DOHH2 (cell line): ENCODE data around the gene PAX6.

ENCODE experiments used
- H3F3A ChIP-seq: fragments of 200-600 bp; sonication (generic), shearing (Covaris generic); 2 replicates; pipeline ENCODE4 v1.6.0; 2016; ENCODE audit warnings: antibody characterized with exemption, mild to moderate bottlenecking; ENCODE audit not compliant: control insufficient read depth, insufficient read depth
- H3K27ac ChIP-seq: fragments of 200-600 bp; sonication (generic); 2 replicates; pipeline ENCODE4 v1.5.1; 2014; ENCODE audit warnings: low read depth, mild to moderate bottlenecking, low read length, moderate library complexity
- H3K27me3 ChIP-seq: fragments of 200-600 bp; sonication (generic); 2 replicates; pipeline ENCODE4 v1.6.1; 2014; ENCODE audit warnings: mild to moderate bottlenecking, low read length, mixed read lengths; ENCODE audit not compliant: control insufficient read depth
- H3K36me3 ChIP-seq: fragments of 200-600 bp; sonication (generic); 2 replicates; pipeline ENCODE4 v1.6.1; 2014; ENCODE audit warnings: mild to moderate bottlenecking, low read length, moderate library complexity, mixed read lengths; ENCODE audit not compliant: control insufficient read depth
- H3K4me1 ChIP-seq: fragments of 200-600 bp; sonication (generic); 2 replicates; pipeline ENCODE4 v1.6.1; 2014; ENCODE audit warnings: mild to moderate bottlenecking, low read length, mixed read lengths; ENCODE audit not compliant: control insufficient read depth
- H3K4me2 ChIP-seq: fragments of 200-600 bp; sonication (generic); 2 replicates; pipeline ENCODE4 v1.6.0; 2014; ENCODE audit warnings: mild to moderate bottlenecking, low read length, moderate library complexity
- H3K4me3 ChIP-seq: fragments of 200-600 bp; sonication (generic); 2 replicates; pipeline ENCODE4 v1.5.1; 2014; ENCODE audit warnings: mild to moderate bottlenecking, low read length, mixed read lengths
- H3K79me2 ChIP-seq: fragments of 200-600 bp; sonication (generic); 2 replicates; pipeline ENCODE4 v1.6.1; 2014; ENCODE audit warnings: mild to moderate bottlenecking, low read length, mixed read lengths; ENCODE audit not compliant: control insufficient read depth
- H3K9me2 ChIP-seq: fragments of 200-600 bp; sonication (generic); replicated peaks from 2 replicates; pipeline ENCODE4 v1.6.1; 2014; ENCODE audit warnings: mild to moderate bottlenecking, low read length, mixed read lengths; ENCODE audit not compliant: control insufficient read depth
- H3K9me3 ChIP-seq: fragments of 200-600 bp; sonication (generic); 2 replicates; pipeline ENCODE4 v1.6.1; 2014; ENCODE audit warnings: antibody characterized with exemption, low read length, mixed read lengths; ENCODE audit not compliant: control insufficient read depth, insufficient read depth
- H4K20me1 ChIP-seq: fragments of 200-600 bp; sonication (generic); 2 replicates; pipeline ENCODE4 v1.6.0; 2014; ENCODE audit warnings: low read depth, mild to moderate bottlenecking, antibody characterized with exemption, low read length, moderate library complexity; ENCODE audit not compliant: control insufficient read depth, insufficient read depth
- CTCF ChIP-seq: fragments of 200-600 bp; sonication (generic); IDR thresholded peaks from one replicate; pipeline ENCODE4 v1.5.1; 2014; ENCODE audit warnings: antibody characterized with exemption, mild to moderate bottlenecking, low read depth, low read length; ENCODE audit not compliant: poor library complexity, severe bottlenecking
- EZH2phosphoT487 ChIP-seq: fragments of 200-600 bp; sonication (generic); IDR thresholded peaks from 2 replicates; pipeline ENCODE4 v1.6.1; 2017; ENCODE audit warnings: borderline replicate concordance, mild to moderate bottlenecking, antibody characterized with exemption, low read length, moderate library complexity, mixed read lengths

Gene PAX6

GRCh38 chr11:31815711-31816467, 4.8 kb upstream of the PAX6 start:
- peaks cover 6% of the 10 kb centered on the region; the same call in 1 of the 2 replicates for H3K9me3 ChIP-seq
- H3K27ac ChIP-seq: no peak overlapping the region
- no peak for TF ChIP-seq CTCF
- no peak for TF ChIP-seq EZH2phosphoT487
- H3K27me3 ChIP-seq: peaks cover 21% of the 10 kb centered on the region
- H3F3A ChIP-seq: no peaks in the 10 kb centered on the region
- no peak overlapping the region for H3K4me3 ChIP-seq
- no peaks in the 10 kb centered on the region for H3K9me2 ChIP-seq
- H4K20me1 ChIP-seq: no peaks in the 10 kb centered on the region
- H3K4me1 ChIP-seq: no peaks in the 10 kb centered on the region
- H3K79me2 ChIP-seq: no peaks in the 10 kb centered on the region
- no peak overlapping the region for H3K4me2 ChIP-seq
- H3K36me3 ChIP-seq: no peaks in the 10 kb centered on the region

- no peak for TF ChIP-seq CTCF
- TF ChIP-seq EZH2phosphoT487: no peak
- H4K20me1 ChIP-seq: no peaks in the 10 kb centered on the region
- no peak overlapping the region for H3K4me2 ChIP-seq
- no peaks in the 10 kb centered on the region for H3K4me1 ChIP-seq
- H3K79me2 ChIP-seq: no peaks in the 10 kb centered on the region
- H3K9me3 ChIP-seq: peaks cover 6% of the 10 kb centered on the region; the same call in 1 of the 2 replicates
- H3K9me2 ChIP-seq: no peaks in the 10 kb centered on the region
- H3K4me3 ChIP-seq: no peak overlapping the region
- no peak overlapping the region for H3K27ac ChIP-seq
- H3F3A ChIP-seq: no peaks in the 10 kb centered on the region
- H3K27me3 ChIP-seq: peaks cover 29% of the 10 kb centered on the region
- no peaks in the 10 kb centered on the region for H3K36me3 ChIP-seq
Observed at GRCh38 chr11:31814176-31814868, 3.2 kb upstream of the PAX6 start.

GRCh38 chr11:31813391-31814175, 2.5 kb upstream of the PAX6 start:
- TF ChIP-seq EZH2phosphoT487 (no peak), CTCF (no peak)
- Histone ChIP-seq H3K79me2 (no peaks in the 10 kb centered on the region), H3K4me2 (no peak overlapping the region), H3K9me3 (peaks cover 6% of the 10 kb centered on the region; the same call in 1 of the 2 replicates), H3K36me3 (no peaks in the 10 kb centered on the region), H3K27ac (no peak overlapping the region), H3F3A (no peaks in the 10 kb centered on the region), H3K27me3 (peaks cover 29% of the 10 kb centered on the region), H3K9me2 (no peaks in the 10 kb centered on the region), H4K20me1 (no peaks in the 10 kb centered on the region), H3K4me1 (no peaks in the 10 kb centered on the region), H3K4me3 (no peak overlapping the region)
